GM15510 (cell line): ENCODE measurements around the gene CYB5R3.

Experiments
- POLR2A ChIP-seq: IDR thresholded peaks from 3 replicates; pipeline ENCODE4 v1.6.1; 2011; ENCODE audit warnings: borderline replicate concordance; ENCODE audit not compliant: insufficient read length; ENCODE audit errors: extremely low read depth

CYB5R3 gene

GRCh38 chr22:42684462-42685195 is 35.4 kb upstream of the CYB5R3 start:
- TF ChIP-seq POLR2A, result no peak

GRCh38 chr22:42683578-42684283 is 34.5 kb upstream of the CYB5R3 start:
- TF ChIP-seq POLR2A, result no peak

- no peak for TF ChIP-seq POLR2A
Measured at GRCh38 chr22:42682113-42682851, 33.1 kb upstream of the CYB5R3 start.

- no peak for TF ChIP-seq POLR2A
Measured at GRCh38 chr22:42680648-42681047, 31.5 kb upstream of the CYB5R3 start.

DNA sequence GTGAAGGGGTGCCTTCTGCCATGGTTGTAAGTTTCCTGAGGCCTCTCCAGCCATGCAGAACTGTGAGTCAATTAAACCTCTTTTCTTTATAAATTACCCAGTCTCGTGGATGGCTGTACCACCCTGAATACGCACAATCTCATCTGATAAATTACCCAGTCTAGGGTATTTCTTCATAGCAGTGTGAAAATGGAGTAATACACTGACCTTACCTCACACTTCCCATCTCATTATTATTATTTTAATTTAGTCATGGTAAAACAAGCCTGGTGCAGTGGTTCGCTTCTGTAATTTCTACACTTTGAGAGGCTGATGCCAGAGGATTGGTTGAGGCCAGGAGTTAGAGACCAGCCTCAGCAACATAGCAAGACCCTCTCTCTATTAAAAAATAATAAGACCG is 30.5 kb upstream of the CYB5R3 start:
- no peak for TF ChIP-seq POLR2A

DNA sequence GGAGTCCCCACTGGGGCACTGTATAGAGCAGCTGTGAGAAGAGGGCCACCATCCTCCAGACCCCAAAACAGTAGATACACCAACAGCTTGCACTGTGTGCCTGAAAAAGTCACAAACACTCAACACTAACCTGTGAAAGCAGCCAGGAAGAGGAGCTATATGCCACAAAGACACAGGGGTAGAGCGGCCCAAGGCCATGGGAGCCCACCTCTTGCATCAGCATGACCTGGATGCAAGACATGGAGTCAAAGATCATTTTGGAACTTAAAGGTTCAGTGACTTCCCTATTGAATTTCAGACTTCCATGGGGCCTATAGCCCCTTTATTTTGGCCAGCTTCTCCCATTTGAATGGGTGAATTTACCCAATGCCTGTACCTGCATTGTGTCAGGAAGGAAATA is 29.7 kb upstream of the CYB5R3 start:
- TF ChIP-seq POLR2A, result no peak

- TF ChIP-seq POLR2A, result no peak
Measured at GRCh38 chr22:42676059-42676607, 26.9 kb upstream of the CYB5R3 start.

DNA sequence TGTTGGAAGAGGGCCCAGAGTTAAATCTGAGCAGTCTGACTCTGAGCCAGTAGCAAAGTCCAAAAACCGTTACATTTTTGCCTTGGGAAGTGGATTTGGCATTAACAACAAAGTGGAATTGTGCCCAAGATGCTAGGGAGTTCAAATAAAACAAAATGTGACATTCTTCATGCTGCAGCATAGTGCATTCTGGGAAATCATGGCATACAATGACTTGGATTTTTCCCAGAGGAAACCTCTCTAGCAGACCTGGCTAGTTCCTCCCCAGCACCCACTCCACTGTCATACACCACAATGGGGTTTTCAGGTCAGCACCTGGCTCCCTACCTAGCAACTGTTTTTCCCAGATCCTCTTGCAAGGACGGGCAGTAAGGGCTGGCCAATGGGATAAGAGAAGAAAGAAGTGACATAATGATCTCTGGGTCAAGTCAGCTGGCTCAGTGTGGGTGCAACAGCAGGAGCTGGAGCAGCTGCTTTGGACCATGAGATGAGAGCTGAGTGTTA is 24.8 kb upstream of the CYB5R3 start:
- no peak for TF ChIP-seq POLR2A

DNA sequence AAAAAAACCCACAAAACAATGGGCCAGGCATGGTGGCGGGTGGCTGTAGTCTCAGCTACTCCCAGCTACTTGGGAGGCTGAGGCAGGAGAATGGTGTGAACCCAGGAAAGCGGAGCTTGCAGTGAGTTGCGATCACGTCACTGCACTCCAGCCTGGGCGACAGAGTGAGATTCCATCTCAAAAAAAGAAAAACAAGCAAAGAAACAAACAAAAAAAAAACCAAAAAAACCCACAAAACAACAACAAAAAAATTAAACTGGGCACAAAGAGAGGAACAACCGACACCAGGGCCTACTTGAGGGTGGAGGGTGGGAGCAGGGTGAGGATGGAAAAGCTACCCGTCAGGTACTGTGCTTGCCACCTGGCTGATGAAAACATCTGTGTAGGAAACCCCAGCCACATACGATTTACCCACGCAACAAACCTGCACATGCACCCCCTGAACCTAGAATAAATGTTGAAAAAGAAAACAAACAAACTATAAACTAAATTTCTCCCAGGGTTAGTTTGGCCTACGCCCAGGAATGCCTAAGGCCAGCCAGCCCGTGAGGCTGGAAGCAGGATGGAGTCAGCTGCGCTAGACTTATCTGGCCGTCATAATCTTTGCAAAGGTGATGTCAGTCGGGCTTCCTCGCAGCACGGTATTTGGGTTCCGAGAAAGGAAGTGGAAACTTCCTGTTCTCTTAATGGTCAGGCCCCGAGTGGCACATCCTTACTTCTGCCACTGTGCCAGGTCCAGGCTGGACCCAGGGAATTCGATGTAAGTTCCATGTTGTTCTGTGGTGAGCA is 21.9 kb upstream of the CYB5R3 start:
- TF ChIP-seq POLR2A, result no peak

- no peak for TF ChIP-seq POLR2A
Measured at GRCh38 chr22:42670046-42670445, 20.9 kb upstream of the CYB5R3 start.

DNA sequence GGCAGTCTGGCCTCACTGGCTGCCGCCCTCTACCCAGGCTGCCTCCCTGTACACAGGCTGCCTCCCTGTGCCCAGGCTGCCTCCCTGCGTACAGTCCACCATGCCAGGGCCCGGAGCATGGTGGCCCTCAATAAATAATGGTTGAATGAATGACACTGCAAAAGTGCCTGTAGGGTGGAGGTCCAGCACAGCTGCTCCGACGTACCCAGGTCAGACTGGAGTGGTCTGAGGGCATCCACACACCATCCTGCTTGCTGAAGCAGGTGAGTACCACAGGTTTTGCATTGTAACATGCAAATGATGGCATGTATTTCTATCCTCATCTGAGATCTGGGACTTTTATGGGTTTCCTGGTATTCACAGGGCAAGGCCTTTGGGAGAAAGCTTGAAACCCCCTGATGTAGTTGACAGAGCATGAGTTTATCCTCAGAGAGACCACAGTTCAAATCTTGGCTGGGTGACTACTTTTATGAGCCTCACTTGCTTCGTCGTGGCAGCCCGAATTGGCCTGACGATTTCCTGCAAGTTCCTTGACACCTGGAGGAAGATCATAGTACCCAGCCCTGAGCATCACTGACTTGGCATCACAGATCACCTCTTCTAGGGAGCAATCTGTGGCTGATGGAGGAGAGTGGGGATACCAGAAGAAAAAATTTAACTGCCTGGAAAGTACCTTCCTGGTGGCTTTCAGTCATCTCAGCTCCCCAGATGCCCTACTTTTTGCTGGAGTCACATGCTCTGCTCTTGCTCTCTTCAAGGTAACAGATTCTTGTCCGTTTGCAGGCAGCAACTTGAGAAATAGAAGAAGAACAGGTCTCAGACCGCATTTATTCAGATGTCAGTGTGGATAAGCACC is 16.0 kb upstream of the CYB5R3 start:
- no peak for TF ChIP-seq POLR2A

GRCh38 chr22:42661985-42662831 is 13.0 kb upstream of the CYB5R3 start:
- TF ChIP-seq POLR2A, result peak; percentile 21

- TF ChIP-seq POLR2A, result no peak
Measured at GRCh38 chr22:42656578-42656977, 7.4 kb upstream of the CYB5R3 start.

DNA sequence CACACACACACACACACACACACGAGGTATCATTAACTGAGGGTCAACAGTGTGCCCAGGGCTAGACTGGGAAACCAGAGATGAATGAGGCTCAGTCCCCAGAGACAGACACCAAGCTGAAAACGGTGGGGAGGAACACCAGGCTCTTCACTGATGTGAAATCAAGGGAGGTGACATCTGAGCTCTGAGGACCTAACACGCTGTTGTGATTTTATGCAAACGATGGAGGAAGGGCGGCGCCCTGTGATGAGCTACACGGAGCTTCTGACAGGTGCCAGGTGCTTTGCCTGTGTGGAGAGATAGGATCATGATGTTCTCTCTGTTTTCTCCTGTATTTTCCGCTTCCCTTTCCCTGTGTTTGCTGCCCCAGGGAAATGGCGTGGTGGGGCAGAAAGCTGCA is 6.5 kb upstream of the CYB5R3 start:
- TF ChIP-seq POLR2A, result no peak
